Upper lobe of right lung (tissue), 1 donor: ENCODE measurements around the gene PIGM. TPM values are rescaled to one million over a fixed set of nuclear protein-coding genes. Genes with fewer than 3 reads are reported as not detected.

ENCODE experiments used
- ATAC-seq: fragments of 200-7000 bp; cut with Tn5 transposase; one replicate; pipeline ENCODE4 v1.9.1; 2020; ENCODE audit warnings: mild to moderate bottlenecking, moderate library complexity
- DNase-seq: peaks from one replicate; pipeline ENCODE4 v3.0.0-alpha.2; 2020
- H3K27ac ChIP-seq: fragments of 200-600 bp; one replicate; pipeline ENCODE4 v1.8.0; 2022
- H3K27me3 ChIP-seq: fragments of 200-600 bp; one replicate; pipeline ENCODE4 v1.8.0; 2022; ENCODE audit warnings: mild to moderate bottlenecking
- H3K36me3 ChIP-seq: fragments of 200-600 bp; one replicate; pipeline ENCODE4 v1.8.0; 2022
- H3K4me1 ChIP-seq: fragments of 200-600 bp; one replicate; pipeline ENCODE4 v1.8.0; 2022
- H3K4me3 ChIP-seq: fragments of 200-600 bp; one replicate; pipeline ENCODE4 v1.8.0; 2022; ENCODE audit warnings: mild to moderate bottlenecking
- H3K9me3 ChIP-seq: fragments of 200-600 bp; one replicate; pipeline ENCODE4 v1.8.0; 2022
- intact Hi-C: fragments of 100-400 bp; cut with DNase I; formaldehyde crosslinking; loops from one replicate; pipeline ENCODE4 v1.11.0; 2022
- total RNA-seq: library from RNA; stranded (reverse); fragmentation: NEBNext Ultra II Directional; extraction: Animal tissue kit (Norgen Biotek cat#: 25700); gene quantifications from one replicate; pipeline ENCODE4 v1.2.1, GENCODE V29; 2021
- TF ChIP-seq, protein P1 (sequence below): fragments of 200-600 bp; IDR thresholded peaks from one replicate; pipeline ENCODE4 v1.8.0; 2022; ENCODE audit warnings: antibody characterized with exemption
- donor health status: DM: no; HTN: yes; CAD: no; lungs with severe emphysema.

The PIGM gene
- total RNA-seq, 1 donor from 2014 or later: 7.1 TPM

DNA sequence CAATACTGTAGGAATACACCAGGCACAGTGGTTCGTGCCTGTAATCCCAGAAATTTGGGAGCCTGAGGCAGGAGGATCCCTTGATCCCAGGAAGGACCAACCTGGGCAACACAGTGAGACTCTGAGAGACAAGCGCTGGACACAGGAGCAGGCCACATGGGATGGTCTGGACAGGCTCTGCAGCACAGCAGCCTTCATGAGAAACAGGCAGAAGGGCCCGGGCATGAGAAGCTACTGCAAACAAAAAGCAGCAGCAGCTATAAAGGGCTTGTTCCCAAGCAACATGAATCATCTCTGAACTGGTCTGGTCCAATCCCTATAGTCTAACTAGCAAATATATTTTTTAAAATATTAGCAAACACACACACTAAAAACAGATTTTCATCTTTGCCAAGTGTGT, 42.2 kb downstream of the PIGM start:
- no peak for ATAC-seq
- Histone ChIP-seq H3K27ac (no peak overlapping the region), H3K4me1 (peaks cover 10% of the 10 kb centered on the region), H3K9me3 (no peaks in the 10 kb centered on the region), H3K36me3 (no peaks in the 10 kb centered on the region), H3K4me3 (no peak overlapping the region), H3K27me3 (peaks cover 8% of the 10 kb centered on the region)
- TF ChIP-seq, protein P1, sequence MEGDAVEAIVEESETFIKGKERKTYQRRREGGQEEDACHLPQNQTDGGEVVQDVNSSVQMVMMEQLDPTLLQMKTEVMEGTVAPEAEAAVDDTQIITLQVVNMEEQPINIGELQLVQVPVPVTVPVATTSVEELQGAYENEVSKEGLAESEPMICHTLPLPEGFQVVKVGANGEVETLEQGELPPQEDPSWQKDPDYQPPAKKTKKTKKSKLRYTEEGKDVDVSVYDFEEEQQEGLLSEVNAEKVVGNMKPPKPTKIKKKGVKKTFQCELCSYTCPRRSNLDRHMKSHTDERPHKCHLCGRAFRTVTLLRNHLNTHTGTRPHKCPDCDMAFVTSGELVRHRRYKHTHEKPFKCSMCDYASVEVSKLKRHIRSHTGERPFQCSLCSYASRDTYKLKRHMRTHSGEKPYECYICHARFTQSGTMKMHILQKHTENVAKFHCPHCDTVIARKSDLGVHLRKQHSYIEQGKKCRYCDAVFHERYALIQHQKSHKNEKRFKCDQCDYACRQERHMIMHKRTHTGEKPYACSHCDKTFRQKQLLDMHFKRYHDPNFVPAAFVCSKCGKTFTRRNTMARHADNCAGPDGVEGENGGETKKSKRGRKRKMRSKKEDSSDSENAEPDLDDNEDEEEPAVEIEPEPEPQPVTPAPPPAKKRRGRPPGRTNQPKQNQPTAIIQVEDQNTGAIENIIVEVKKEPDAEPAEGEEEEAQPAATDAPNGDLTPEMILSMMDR: no peak
- DNase-seq: no peak
- intact Hi-C loops: no loop called here

DNA sequence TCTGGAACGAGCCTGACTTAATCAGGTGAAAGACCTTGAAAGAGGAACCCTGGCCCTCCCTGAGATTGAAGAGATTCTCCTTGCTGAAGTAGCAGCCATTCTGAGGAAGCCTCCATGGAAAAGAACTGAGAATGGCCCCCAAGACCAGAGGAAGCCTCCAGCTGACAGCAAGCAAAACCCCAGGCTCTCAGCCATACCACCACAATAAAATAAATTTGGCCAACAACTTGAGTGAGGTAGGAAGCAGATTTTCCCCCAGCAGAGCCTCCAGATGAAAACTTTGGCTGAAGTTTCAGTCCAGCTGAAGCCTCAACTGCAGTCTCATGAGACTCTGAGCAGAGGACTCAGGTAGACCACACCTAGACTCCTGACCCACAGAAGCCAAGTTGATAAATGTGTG, 43.8 kb downstream of the PIGM start:
- no peak for DNase-seq
- intact Hi-C loops: no loop called here
- Histone ChIP-seq H3K4me1 (peaks cover 10% of the 10 kb centered on the region), H3K4me3 (no peak overlapping the region), H3K36me3 (no peaks in the 10 kb centered on the region), H3K9me3 (no peaks in the 10 kb centered on the region), H3K27ac (no peak overlapping the region), H3K27me3 (peaks cover 8% of the 10 kb centered on the region)
- ATAC-seq: no peak
- TF ChIP-seq, protein P1: no peak

DNA sequence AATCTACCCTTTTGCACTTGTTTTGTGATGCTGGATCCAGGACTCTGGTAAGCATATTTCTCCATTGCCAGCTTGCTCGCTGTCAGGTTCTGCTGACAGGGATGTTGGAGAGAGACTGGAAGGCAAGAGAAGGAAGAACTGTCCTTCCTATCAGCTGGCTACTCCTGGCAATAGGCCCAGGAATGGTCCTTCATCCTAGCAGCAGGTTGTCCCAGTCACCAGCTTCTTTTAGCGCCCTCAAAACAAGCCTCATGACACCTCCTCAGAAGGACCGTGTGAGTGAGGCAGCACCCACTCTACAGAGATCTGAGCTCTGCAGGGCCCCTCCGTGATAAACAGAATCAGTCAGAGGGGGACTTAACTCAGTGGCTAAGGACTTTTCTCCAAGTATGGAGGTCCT, 44.6 kb downstream of the PIGM start:
- no peak for DNase-seq
- TF ChIP-seq, protein P1: no peak
- H3K9me3 ChIP-seq: no peaks in the 10 kb centered on the region
- peaks cover 10% of the 10 kb centered on the region for H3K4me1 ChIP-seq
- H3K4me3 ChIP-seq: no peak overlapping the region
- intact Hi-C loops: no loop called here
- H3K27ac ChIP-seq: no peak overlapping the region
- H3K27me3 ChIP-seq: peaks cover 8% of the 10 kb centered on the region
- no peak for ATAC-seq
- no peaks in the 10 kb centered on the region for H3K36me3 ChIP-seq

DNA sequence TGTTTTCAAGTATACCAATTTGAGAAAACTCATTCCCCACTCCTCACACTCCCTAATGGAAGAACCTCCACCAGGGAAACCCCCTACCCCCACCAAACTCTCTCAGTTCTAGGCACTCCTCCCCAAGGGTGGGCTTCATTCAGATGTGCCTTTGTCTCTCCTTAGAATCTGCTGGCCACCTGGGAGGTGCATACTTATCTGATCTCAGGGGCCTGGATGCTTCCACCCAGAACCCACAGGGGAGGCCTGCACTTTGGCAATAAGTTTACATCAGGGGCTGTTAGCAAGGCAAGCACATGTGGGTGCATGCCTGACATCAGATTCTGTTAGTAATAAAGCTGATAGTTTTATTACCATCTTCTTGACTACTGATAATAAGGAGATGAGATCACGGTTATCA, 45.3 kb downstream of the PIGM start:
- Histone ChIP-seq H3K27me3 (peaks cover 8% of the 10 kb centered on the region), H3K27ac (no peak overlapping the region), H3K9me3 (no peaks in the 10 kb centered on the region), H3K4me1 (peaks cover 4% of the 10 kb centered on the region), H3K36me3 (no peaks in the 10 kb centered on the region), H3K4me3 (no peak overlapping the region)
- intact Hi-C loops: no loop called here
- no peak for ATAC-seq
- TF ChIP-seq, protein P1: no peak
- no peak for DNase-seq

DNA sequence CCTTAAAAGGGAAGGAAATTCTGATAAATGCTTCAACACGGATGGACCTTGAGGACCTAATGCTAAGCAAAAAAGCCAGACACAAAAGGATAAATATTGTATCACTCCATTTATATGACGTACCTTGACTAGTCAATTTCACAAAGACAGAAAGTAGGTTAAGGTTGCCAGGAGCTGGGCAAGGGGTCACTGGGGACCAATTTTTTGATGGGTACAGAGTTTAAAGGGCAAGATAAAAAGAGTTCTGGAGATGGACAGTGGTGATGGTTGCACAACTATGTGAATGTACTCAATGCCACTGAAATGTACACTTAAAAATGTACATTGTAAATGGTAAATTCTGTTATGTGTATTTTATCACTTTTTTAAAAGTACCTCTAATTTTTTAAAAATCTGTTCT, 45.7 kb downstream of the PIGM start:
- intact Hi-C loops: no loop called here

DNA sequence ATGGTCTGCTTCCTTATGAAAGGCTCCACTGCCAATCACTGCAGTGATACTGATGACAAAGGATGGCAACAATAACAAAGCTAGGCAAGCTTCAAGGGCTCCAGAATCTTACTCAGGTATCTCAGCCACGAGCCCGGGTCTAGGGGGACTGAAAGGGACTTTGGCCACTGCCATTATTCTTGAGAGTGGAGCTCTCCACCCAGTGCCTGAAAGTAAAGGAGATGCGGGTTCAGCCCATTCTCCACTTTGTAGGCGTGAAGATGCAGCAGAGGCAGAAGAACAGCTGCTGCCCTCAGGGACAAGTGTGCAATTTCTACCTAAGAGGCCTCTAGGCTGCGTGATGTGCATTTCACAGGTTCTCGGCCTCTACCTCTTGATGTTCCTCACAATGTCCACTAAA, 46.3 kb downstream of the PIGM start:
- TF ChIP-seq, protein P1: no peak
- peaks cover 8% of the 10 kb centered on the region for H3K27me3 ChIP-seq
- H3K9me3 ChIP-seq: no peaks in the 10 kb centered on the region
- DNase-seq (no peak), ATAC-seq (no peak)
- intact Hi-C loops: no loop called here
- H3K36me3 ChIP-seq: no peaks in the 10 kb centered on the region
- H3K27ac ChIP-seq: no peak overlapping the region
- no peaks in the 10 kb centered on the region for H3K4me1 ChIP-seq
- no peak overlapping the region for H3K4me3 ChIP-seq

More for the DNA sequence above, 45.7 kb downstream of the PIGM start:
- H3K27me3 ChIP-seq: peaks cover 8% of the 10 kb centered on the region
- DNase-seq (no peak), ATAC-seq (no peak)
- TF ChIP-seq, protein P1: no peak
- no peaks in the 10 kb centered on the region for H3K4me1 ChIP-seq
- H3K4me3 ChIP-seq: no peak overlapping the region
- no peaks in the 10 kb centered on the region for H3K36me3 ChIP-seq
- H3K27ac ChIP-seq: no peak overlapping the region
- H3K9me3 ChIP-seq: no peaks in the 10 kb centered on the region
